Activated naive CD4-positive, alpha-beta T cell treated with Interleukin-2 at 50 U/mL for 16 hours (primary cell): ENCODE data around the gene KCNS3.
"Not testable (repeated sequence)": the region's sequence is repeated elsewhere in the genome, so short reads cannot be mapped to it uniquely, and the experiment has no call there.

Source experiments
- DNase-seq: peaks from one replicate; pipeline ENCODE4 v3.0.0-alpha.2; 2020

The KCNS3 gene

GRCh38 chr2:17950006-17950405 is 71.5 kb downstream of the KCNS3 start:
- no peak for DNase-seq

GRCh38 chr2:17951563-17951962 is 73.1 kb downstream of the KCNS3 start:
- no peak for DNase-seq

GRCh38 chr2:17958466-17959092 is 80.1 kb downstream of the KCNS3 start:
- DNase-seq, result no peak

GRCh38 chr2:17959356-17959755 is 80.9 kb downstream of the KCNS3 start:
- no peak for DNase-seq

GRCh38 chr2:17959833-17960232 is 81.4 kb downstream of the KCNS3 start:
- DNase-seq, result no peak

GRCh38 chr2:17960925-17961324 is 82.5 kb downstream of the KCNS3 start:
- no peak for DNase-seq

GRCh38 chr2:17961789-17962188 is 83.3 kb downstream of the KCNS3 start:
- no peak for DNase-seq

GRCh38 chr2:17962876-17963275 is 84.4 kb downstream of the KCNS3 start:
- no peak for DNase-seq

GRCh38 chr2:17963571-17963970 is 85.1 kb downstream of the KCNS3 start:
- not testable (repeated sequence) for DNase-seq

GRCh38 chr2:17965196-17965595 is 86.7 kb downstream of the KCNS3 start:
- no peak for DNase-seq

- no peak for DNase-seq
Observed at GRCh38 chr2:17966798-17967197, 88.3 kb downstream of the KCNS3 start.

GRCh38 chr2:17969661-17970060 is 91.2 kb downstream of the KCNS3 start:
- no peak for DNase-seq

GRCh38 chr2:17971531-17972125 is 93.2 kb downstream of the KCNS3 start:
- no peak for DNase-seq

GRCh38 chr2:17972991-17973390 is 94.5 kb downstream of the KCNS3 start:
- no peak for DNase-seq

- DNase-seq, result no peak
Observed at GRCh38 chr2:17975401-17975800, 96.9 kb downstream of the KCNS3 start.

GRCh38 chr2:17976871-17977746 is 98.6 kb downstream of the KCNS3 start:
- DNase-seq, result no peak

GRCh38 chr2:17979707-17980106 is 101.2 kb downstream of the KCNS3 start:
- DNase-seq, result no peak

GRCh38 chr2:17981936-17982335 is 103.5 kb downstream of the KCNS3 start:
- no peak for DNase-seq
